HG03064 (cell line): ENCODE measurements around the gene OPALIN.
A peak's percentile ranks its signal among the peaks of the same experiment; 100 is the strongest.

Experiments
- ATAC-seq: cut with Tn5 transposase; IDR thresholded peaks from one replicate; pipeline ENCODE4 v1.9.1; 2021; ENCODE audit warnings: low read depth; ENCODE audit not compliant: unreplicated experiment

Gene OPALIN

DNA sequence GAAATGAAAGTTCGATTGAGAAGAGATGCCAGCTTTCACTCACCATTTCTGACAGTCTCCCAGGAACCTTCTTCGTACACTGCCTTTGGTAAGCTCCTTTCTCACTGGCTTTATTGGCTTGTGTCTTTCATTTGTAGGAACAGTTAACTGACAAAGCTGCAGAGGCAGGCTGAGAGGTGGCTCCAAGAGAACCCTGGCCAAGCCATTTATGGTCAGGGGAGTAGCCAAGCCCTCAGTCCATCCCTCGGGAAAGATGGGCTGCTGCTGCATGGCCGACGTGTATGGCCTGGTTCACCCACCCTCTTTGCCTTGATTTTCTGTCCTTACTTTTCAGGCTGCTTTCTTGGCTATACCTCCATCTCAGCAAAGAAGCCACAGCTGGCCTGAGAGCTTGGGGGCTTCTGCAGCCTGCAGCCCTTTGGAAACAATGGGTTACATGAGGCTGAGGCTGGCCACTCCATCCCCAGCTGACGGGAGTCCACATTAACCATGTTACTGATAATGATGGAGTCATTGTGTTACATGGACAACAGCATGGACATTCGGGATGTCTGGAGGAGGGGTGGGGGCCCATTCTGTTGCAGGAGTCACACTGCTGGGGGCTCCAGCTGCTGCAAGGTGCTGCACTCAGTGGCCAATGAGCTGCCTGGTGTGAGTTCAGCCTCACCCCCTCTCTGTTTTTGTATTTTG is at the start of gene OPALIN:
Gene OPALIN, minus strand, starts transcription at position 152 of the 690 bp plus-strand sequence. Its CDS starts 106 bp downstream, at position 46.
- no peak for ATAC-seq

DNA sequence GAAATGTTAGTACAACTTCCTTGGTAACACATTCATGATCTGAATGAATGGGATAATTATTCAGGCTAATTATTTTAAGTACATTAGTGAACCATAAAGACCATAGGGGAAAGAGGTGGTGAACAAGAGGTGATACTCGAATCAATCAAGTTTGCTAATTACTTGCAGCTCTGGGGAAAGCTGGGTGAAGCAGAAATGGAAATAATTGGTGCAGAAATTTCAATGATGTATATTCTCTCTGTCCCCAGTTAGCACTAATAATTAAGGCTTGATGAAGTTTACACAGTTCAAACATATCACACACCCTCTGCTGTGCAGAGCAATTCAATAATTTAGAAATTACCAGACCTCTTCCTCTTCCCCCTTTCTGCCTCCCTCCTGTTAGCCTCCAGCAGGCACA is 49.4 kb upstream of the OPALIN start:
- no peak for ATAC-seq

GRCh38 chr10:96407560-96408069 is 48.8 kb upstream of the OPALIN start:
- no peak for ATAC-seq

DNA sequence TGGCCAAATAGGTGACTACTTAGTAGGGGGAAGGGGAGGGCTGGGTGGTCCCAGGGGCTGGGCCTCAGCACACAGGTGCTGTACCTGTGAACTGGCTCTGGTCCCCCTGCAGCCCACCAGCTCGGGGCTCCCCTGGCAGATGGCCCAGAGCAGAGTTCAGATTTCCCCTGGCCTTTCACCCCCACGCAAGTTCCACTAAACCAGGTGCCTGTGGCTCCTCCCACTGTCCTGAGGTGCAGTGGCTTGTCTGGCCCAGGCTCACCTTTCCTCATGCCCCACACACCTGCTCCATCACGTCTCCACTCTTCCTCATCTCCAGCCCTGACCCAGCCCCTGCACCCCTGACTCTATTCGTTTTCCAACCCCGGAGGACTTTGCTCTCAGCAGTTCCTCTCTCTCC is 47.3 kb upstream of the OPALIN start:
- ATAC-seq = no peak

GRCh38 chr10:96402417-96403305 is 43.9 kb upstream of the OPALIN start:
- no peak for ATAC-seq

DNA sequence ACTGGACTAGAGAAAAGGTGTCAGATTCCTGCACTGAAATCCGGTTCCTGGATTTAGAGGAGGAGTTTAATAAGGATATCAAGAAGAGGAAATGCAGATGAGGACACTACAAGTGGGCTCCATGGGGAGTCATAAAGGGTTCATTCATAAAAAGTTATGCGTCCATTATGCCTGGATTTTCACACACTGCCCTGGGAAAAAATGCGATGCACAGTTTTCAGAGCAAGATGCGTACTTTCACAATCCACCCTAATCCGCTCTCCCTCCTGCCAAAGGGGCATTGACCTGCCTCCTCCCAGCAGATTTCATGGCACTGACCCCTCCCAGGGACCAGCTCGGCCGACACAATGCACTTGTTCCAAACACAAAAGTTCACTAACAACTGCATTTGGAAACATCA is 42.2 kb upstream of the OPALIN start:
- ATAC-seq = no peak

DNA sequence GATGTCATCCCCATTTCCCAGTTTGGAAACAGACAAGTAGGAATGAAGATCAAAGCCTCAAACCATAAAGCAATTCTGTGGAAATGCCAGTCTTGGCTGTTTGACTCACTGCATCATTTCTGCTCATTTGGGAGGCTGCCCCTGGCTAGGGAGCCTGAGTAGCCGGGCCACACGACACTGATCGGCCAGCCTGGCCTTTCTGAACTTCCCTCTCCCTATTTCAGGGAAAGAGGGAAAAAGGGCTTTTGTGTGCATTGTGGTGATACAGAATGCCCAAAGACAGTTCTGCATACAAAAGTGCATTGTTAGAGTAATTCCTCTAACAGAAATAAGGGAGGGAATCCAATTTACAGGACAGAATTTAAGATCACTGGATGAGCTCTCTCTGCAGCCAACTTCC is 41.7 kb upstream of the OPALIN start:
- no peak for ATAC-seq

- ATAC-seq = no peak
Observed at GRCh38 chr10:96397902-96398301, 39.1 kb upstream of the OPALIN start.

GRCh38 chr10:96395931-96396877 is 37.4 kb upstream of the OPALIN start:
- ATAC-seq = no peak

GRCh38 chr10:96390460-96390864 is 31.7 kb upstream of the OPALIN start:
- no peak for ATAC-seq

DNA sequence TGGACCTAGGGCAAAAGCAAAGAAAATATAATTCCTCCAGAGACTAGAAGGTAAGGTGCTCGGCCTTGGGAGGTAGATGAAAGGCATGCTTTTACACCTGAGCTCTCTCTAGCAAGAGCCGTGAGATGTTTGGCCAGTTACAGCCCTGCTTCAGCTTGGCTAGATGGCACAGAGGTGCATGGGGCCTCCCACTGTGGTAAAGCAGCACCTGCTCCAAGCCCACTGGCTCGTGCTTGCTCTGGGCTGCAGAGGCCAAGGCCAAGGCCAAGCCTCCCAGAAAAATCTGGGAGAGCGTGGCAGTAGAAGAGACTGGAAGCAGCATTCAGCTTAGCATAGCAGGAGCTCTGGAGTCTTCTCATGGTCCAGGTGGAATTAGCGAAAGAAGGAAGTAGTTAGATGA is 31.0 kb upstream of the OPALIN start:
- no peak for ATAC-seq

- ATAC-seq = no peak
Observed at GRCh38 chr10:96387601-96388000, 28.8 kb upstream of the OPALIN start.

DNA sequence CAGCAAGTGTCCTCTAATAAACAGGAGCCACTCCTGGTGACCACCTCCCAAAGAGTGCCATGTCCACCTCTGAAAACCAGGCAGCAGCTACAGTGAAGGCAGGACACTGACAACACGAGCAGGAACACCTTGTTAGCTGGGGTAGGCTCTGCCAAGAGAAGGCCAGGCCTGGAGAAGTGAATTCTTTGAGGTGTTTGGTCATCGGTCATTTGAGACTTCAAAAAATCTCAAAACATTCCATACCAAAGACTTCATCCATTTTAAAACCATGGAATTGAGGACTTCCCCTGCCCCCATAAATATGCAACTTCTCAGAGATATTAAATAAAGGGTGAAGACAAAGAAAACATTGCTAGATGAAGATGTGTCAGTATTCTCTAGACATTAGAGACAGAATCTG is 28.4 kb upstream of the OPALIN start:
- ATAC-seq = no peak

DNA sequence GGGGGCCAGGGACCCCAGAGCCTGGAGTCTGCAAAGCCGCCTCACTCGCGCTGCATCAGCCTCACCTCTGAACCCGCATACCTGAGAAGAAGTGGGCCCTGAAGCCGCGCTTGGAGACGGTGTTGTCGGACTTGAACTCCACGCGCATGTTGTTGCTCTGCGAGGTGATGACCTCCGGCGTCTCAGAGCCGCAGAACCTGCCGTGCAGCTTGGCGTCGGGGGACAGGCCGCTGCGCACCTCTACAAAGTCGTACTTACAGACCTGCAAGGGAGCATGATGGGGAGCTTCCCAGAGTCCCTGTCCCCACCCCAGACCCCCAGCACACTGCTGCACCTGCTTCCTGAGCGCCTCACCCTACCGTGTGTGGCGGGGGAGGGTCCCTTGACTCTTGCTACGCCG is 25.7 kb upstream of the OPALIN start:
- ATAC-seq = no peak

DNA sequence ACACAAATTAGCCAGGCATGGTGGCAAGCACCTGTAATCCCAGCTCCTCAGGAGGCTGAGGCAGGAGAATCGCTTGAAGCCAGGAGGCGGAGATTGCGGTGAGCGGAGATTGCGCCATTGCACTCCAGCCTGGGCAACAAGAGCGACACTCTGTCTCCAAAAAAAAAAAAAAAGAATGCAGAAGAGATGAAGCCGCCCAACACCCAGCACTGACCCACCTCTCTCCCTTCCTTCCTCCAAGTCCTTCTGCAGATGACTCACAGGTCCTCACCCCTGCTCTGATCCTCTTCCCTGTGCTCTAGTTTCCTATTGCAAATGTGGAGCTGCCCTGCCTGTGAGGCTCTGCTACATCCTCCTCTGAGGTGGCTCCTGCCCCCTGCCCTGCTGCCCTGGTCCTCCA is 22.0 kb upstream of the OPALIN start:
- ATAC-seq = no peak

DNA sequence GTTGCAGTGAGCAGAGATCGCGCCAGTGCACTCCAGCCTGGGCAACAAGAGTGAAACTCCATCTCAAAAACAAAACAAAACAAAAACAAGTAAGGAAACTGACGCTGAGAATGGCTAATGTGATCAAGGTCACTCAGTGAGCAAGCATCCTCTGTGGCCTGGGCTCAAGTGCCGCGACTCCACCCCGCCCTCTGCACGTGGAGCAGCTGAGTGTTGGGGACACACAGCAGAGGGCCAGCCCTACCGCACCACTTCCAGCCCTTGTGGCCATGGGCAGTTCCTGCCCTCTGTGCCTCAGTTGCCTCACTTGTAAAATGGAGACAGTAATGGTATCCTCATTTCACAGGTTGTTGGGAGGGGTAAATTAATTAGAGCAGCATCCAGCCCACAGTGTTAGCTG is 21.0 kb upstream of the OPALIN start:
- no peak for ATAC-seq

DNA sequence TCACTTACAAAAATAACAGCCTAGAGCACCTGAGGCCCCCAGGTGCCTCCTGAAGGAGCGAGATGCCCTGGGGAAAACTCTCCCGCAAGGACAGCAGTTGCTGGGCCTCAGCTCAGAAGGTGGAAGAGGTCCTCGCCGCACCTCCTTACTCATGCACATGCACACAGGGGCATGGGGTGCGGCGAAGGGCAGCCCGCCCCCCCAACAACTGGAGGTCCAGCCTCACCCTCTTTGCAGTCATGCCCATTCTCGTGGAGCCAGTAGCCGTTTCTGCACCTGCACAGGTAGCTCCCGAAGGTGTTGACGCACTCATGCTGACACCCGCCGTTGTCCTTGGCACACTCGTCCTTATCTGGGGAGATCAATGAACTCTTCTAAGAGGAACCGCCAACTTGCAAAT is 19.9 kb upstream of the OPALIN start:
- ATAC-seq = no peak

DNA sequence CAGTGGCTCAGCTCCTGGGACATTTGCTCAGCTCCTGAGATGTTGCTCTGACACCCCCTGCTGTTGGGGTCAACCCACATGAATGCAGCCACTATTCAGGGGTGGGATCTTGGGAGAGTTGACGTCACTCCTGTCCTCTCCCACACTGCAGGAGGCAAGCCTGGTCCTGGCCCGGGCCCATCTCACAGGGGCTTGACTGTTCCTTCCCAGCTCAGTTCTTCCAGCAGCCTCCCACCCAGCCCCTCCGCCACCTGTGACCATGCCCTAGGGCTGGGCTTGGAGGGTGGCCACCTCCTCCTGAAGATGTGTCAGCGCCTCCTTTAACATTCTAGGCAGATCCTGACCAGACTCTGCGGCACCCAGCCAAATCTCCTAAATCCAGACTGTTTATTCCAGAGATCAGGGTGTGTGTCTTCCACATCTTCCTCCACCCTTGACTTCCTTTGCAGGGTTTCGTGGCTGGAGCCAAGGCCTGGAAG is 19.1 kb upstream of the OPALIN start:
- ATAC-seq = no peak

DNA sequence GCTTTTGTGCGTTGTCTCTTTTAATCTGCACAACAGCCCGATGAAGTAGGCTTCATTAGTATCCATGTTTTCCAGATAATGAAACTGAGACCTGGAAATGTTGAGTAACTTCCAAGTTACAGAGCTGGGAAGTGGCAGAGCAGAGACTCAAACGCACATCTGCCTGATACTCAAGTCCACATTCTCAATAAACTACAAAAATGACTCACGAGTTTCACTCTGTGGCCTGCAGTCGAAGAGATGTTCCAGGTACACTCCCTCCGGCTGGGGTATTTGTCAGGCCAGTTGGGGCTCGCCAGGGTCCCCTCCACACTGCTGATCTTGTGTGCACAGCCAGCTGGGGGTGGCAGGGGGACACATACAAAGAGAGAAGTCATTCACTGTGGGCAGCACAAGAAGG is 17.7 kb upstream of the OPALIN start:
- no peak for ATAC-seq

- ATAC-seq = peak; percentile 78
Observed at GRCh38 chr10:96374985-96375830, 16.4 kb upstream of the OPALIN start.
